Raji (cell line): ENCODE measurements around the gene MIDN.

Experiments used
- POLR2A ChIP-seq: IDR thresholded peaks from 2 replicates; pipeline ENCODE4 v1.6.1; 2011; ENCODE audit warnings: low read depth, low read length, control low read depth; ENCODE audit not compliant: insufficient read depth

The MIDN gene

GRCh38 chr19:1237027-1237659, 11.2 kb upstream of the MIDN start:
- TF ChIP-seq POLR2A = no peak

GRCh38 chr19:1237754-1238368, 10.5 kb upstream of the MIDN start, which contains the start of gene CBARP:
TSS of gene CBARP (minus strand) at chr19:1238005. CDS start at chr19:1236100, 1,905 bp downstream.
- TF ChIP-seq POLR2A = no peak

- no peak for TF ChIP-seq POLR2A
Measured at GRCh38 chr19:1238369-1239303, 9.7 kb upstream of the MIDN start.

- TF ChIP-seq POLR2A = no peak
Measured at GRCh38 chr19:1239420-1239795, 9.0 kb upstream of the MIDN start.

- peak; percentile 36; the same call in 1 of the 2 replicates for TF ChIP-seq POLR2A
Measured at GRCh38 chr19:1239796-1240737, 8.3 kb upstream of the MIDN start.

- no peak for TF ChIP-seq POLR2A
Measured at GRCh38 chr19:1240925-1241324, 7.5 kb upstream of the MIDN start.

- TF ChIP-seq POLR2A = peak; percentile 87
Measured at GRCh38 chr19:1241417-1242095, 6.8 kb upstream of the MIDN start, which contains the start of gene ATP5F1D. TSS of gene ATP5F1D (plus strand) at chr19:1241751. CDS start at chr19:1241851, 100 bp downstream.

- no peak; the same call in 1 of the 2 replicates for TF ChIP-seq POLR2A
Measured at GRCh38 chr19:1243768-1244692, 4.4 kb upstream of the MIDN start.

- TF ChIP-seq POLR2A = 0 out of 2 replicates have a peak, but pooled peaks have one; percentile 19
Measured at GRCh38 chr19:1244693-1245451, 3.5 kb upstream of the MIDN start.

GRCh38 chr19:1245494-1246264, 2.7 kb upstream of the MIDN start:
- TF ChIP-seq POLR2A = no peak

GRCh38 chr19:1247748-1248138, 640 bp upstream of the MIDN start:
- no peak for TF ChIP-seq POLR2A

- TF ChIP-seq POLR2A = no peak
Measured at GRCh38 chr19:1248786-1249297, 459 bp downstream of the MIDN start.
